PC-3 (cell line): ENCODE data around the gene CDH4. TPM values are rescaled to one million over a fixed set of nuclear protein-coding genes. Genes with fewer than 3 reads are reported as not detected.

Experiments
- ATAC-seq: fragments of 200-7000 bp; cut with Tn5 transposase; 2 replicates; pipeline ENCODE4 v1.9.1; 2020; ENCODE audit warnings: mild to moderate bottlenecking, moderate library complexity
- BruUV-seq: library from RNA; stranded (reverse); fragments of 400-500 nt; replicated peaks from 2 replicates; lab custom pipeline; 2021; lab: Mats Ljungman, UMichigan
- CTCF ChIA-PET: fragments of 300-600 bp; sonication (Branson Sonifier 250); formaldehyde crosslinking; loops from one replicate; lab custom pipeline; 2022; ENCODE audit warnings: antibody characterized with exemption; lab: Charles Lee
- POLR2A ChIA-PET: fragments of 300-600 bp; sonication (Branson Sonifier 250); formaldehyde crosslinking; loops from one replicate; lab custom pipeline; 2022; ENCODE audit warnings: antibody characterized with exemption; ENCODE audit not compliant: unreplicated experiment; lab: Charles Lee
- DNase-seq: peaks from one replicate; pipeline ENCODE4 v3.0.0-alpha.2; 2015
- H2AFZ ChIP-seq: fragments of 300-600 bp; sonication (generic); 2 replicates; pipeline ENCODE4 v1.6.0; 2016; ENCODE audit warnings: antibody characterized with exemption, low read length
- H3F3A ChIP-seq: fragments of 300-600 bp; sonication (generic); one replicate; pipeline ENCODE4 v1.6.0; 2017; ENCODE audit warnings: antibody characterized with exemption, low read length, control low read depth, mild to moderate bottlenecking; ENCODE audit not compliant: unreplicated experiment
- H3K27ac ChIP-seq: fragments of 300-600 bp; sonication (generic); 2 replicates; pipeline ENCODE4 v1.5.1; 2016; ENCODE audit warnings: mild to moderate bottlenecking, low read length
- H3K27me3 ChIP-seq: fragments of 300-600 bp; sonication (generic); 2 replicates; pipeline ENCODE4 v1.6.1; 2016; ENCODE audit warnings: low read length, mixed read lengths
- H3K36me3 ChIP-seq: fragments of 300-600 bp; sonication (generic); 2 replicates; pipeline ENCODE4 v1.6.1; 2016; ENCODE audit warnings: low read depth, mixed run types, low read length, mixed read lengths
- H3K4me1 ChIP-seq: fragments of 300-600 bp; sonication (generic); 2 replicates; pipeline ENCODE4 v1.5.1; 2016; ENCODE audit warnings: low read length; ENCODE audit not compliant: insufficient read depth
- H3K4me2 ChIP-seq: fragments of 300-600 bp; sonication (generic); 2 replicates; pipeline ENCODE4 v1.6.0; 2016; ENCODE audit warnings: low read length
- H3K4me3 ChIP-seq: fragments of 300-600 bp; sonication (generic); 2 replicates; pipeline ENCODE4 v1.5.1; 2016; ENCODE audit warnings: mild to moderate bottlenecking, low read length, mixed read lengths
- H3K79me2 ChIP-seq: fragments of 300-600 bp; sonication (generic); 2 replicates; pipeline ENCODE4 v1.6.1; 2017; ENCODE audit warnings: low read length, mixed read lengths
- H3K9ac ChIP-seq: fragments of 300-600 bp; sonication (generic); 2 replicates; pipeline ENCODE4 v1.6.0; 2016; ENCODE audit warnings: mild to moderate bottlenecking, low read length
- H3K9me2 ChIP-seq: fragments of 300-600 bp; sonication (generic); replicated peaks from 2 replicates; pipeline ENCODE4 v1.6.1; 2016; ENCODE audit warnings: mixed run types, low read length, mixed read lengths
- H3K9me3 ChIP-seq: fragments of 300-600 bp; sonication (generic); 2 replicates; pipeline ENCODE4 v1.6.1; 2016; ENCODE audit warnings: low read length, mixed read lengths
- H4K20me1 ChIP-seq: fragments of 300-600 bp; sonication (generic); 2 replicates; pipeline ENCODE4 v1.6.1; 2016; ENCODE audit warnings: low read length, mixed read lengths
- EZH2 ChIP-seq: fragments of 300-600 bp; sonication (generic); IDR thresholded peaks from one replicate; pipeline ENCODE4 v1.6.1; 2017; ENCODE audit warnings: antibody characterized with exemption, mild to moderate bottlenecking, low read length; ENCODE audit not compliant: unreplicated experiment
- EZH2phosphoT487 ChIP-seq: fragments of 300-600 bp; sonication (generic); IDR thresholded peaks from 2 replicates; pipeline ENCODE4 v1.6.1; 2018; ENCODE audit warnings: mild to moderate bottlenecking, antibody characterized with exemption, low read length, borderline replicate concordance
- intact Hi-C: fragments of 100-400 bp; cut with micrococcal nuclease; formaldehyde crosslinking; loops from 2 replicates; pipeline ENCODE4 v1.9.0; 2023
- total RNA-seq: library from RNA; depleted of rRNA; stranded (reverse); fragments of >200 nt; gene quantifications from 2 replicates; pipeline ENCODE4 v1.2.3, GENCODE V29; 2014
- TF ChIP-seq, protein P1 (sequence below): fragments of 300-600 bp; sonication (generic); conservative IDR thresholded peaks from 2 replicates; pipeline ENCODE4 v1.5.1; 2017; ENCODE audit warnings: antibody characterized with exemption, low read depth, mild to moderate bottlenecking, low read length

Gene CDH4
- total RNA-seq, 1 experiment from 2014 or later: not detected

DNA sequence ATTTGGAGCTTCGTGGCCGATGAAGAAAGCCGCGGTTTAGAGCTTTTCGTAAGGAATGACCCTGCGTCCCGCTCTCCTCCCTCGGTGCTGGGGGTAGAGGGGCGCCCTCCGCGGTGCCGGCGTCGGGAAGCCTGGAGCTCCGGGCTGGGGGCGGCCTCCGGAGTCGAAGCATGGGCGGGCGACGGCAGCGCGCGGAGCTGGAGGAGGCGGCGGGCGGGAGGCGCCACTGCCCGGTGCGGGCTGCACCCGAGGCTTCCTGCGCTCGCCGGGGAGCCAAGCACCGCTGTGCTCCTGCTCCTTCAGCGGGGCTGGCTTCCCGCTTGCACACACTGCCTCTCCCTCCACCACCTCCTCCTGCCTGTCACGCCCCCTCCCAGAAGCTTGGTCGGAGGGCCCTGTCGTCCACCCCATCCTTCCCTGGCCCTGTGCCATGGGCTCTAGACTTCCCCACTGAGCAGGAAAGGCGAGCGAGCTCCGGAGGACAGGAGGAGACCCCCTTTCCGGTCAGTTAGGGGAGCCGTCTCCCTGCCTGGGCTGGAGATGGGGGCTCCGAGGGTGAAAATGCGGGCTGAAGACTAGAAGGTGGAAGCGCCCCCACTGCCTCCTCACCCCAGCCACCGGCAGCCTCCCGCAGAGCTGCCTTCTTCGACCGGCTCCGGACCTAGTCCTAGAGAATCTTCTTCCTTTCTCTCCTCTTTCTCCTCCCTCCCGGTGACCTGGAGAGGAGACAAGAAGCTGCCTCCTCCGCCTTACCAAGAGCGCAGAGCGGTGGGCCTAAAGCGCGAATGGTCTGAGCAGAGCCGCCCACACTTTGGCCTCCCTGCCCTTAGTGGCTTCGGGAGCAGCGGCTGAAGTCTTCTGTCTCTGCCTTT is 1.8 kb downstream of the CDH4 start:
- H3K4me1 ChIP-seq: no peaks in the 10 kb centered on the region
- peaks cover 25% of the 10 kb centered on the region for H3K27me3 ChIP-seq
- no peak overlapping the region for H3K4me3 ChIP-seq
- H3K9me2 ChIP-seq: no peaks in the 10 kb centered on the region
- no peak overlapping the region for H3K4me2 ChIP-seq
- ChIA-PET CTCF (no interaction called here), POLR2A (no interaction called here)
- no peak overlapping the region for H3K27ac ChIP-seq
- DNase-seq: no peak
- intact Hi-C loops: no loop called here
- no peak overlapping the region for H2AFZ ChIP-seq
- H3K9ac ChIP-seq: no peak overlapping the region
- no peak for ATAC-seq
- no TSS peak for BruUV-seq
- no peaks in the 10 kb centered on the region for H3K9me3 ChIP-seq
- no peaks in the 10 kb centered on the region for H3F3A ChIP-seq
- H4K20me1 ChIP-seq: no peaks in the 10 kb centered on the region
- no peaks in the 10 kb centered on the region for H3K36me3 ChIP-seq
- no peaks in the 10 kb centered on the region for H3K79me2 ChIP-seq
- TF ChIP-seq, protein P1, sequence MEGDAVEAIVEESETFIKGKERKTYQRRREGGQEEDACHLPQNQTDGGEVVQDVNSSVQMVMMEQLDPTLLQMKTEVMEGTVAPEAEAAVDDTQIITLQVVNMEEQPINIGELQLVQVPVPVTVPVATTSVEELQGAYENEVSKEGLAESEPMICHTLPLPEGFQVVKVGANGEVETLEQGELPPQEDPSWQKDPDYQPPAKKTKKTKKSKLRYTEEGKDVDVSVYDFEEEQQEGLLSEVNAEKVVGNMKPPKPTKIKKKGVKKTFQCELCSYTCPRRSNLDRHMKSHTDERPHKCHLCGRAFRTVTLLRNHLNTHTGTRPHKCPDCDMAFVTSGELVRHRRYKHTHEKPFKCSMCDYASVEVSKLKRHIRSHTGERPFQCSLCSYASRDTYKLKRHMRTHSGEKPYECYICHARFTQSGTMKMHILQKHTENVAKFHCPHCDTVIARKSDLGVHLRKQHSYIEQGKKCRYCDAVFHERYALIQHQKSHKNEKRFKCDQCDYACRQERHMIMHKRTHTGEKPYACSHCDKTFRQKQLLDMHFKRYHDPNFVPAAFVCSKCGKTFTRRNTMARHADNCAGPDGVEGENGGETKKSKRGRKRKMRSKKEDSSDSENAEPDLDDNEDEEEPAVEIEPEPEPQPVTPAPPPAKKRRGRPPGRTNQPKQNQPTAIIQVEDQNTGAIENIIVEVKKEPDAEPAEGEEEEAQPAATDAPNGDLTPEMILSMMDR: no peak
- TF ChIP-seq EZH2 (no peak), EZH2phosphoT487 (no peak)

DNA sequence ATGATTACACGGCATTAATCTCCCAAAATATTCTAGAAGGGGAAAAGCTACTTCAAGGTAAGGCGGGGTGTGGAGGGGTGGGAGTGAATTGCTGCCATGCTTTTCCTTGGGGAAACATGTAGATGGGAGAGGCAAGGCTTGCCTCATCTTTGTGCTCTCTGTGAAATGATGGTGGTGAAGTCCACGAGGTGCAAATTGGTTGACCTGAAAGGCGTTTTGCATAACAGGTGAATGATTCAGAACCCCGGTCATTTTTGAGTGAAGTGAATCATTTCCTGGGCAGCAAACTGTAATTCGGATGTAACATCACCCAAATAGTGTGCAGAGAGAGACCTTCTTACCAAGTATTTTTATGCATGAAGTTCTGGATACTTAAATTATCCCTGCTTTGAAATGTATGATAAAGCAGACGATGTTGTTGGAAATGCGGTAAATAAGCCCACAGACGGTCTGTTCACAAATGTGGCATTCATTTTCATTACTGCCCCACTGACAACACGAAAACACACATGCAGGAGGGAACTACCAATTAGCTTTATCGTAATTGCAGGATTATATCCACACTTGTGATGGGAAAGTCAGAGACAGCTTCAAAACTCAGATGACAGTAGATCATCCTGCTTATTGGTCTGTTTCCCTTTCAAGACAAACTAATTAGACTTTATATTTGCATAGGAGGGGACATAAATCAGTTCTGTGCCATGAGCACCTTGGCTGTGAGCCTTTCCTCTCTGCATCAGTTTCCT is 3.0 kb downstream of the CDH4 start:
- Histone ChIP-seq H3K4me2 (no peak overlapping the region), H3K9me2 (no peaks in the 10 kb centered on the region), H3K27ac (no peak overlapping the region), H3K9ac (no peak overlapping the region), H3F3A (no peaks in the 10 kb centered on the region), H3K27me3 (peaks cover 17% of the 10 kb centered on the region), H3K4me3 (no peak overlapping the region), H2AFZ (no peak overlapping the region), H3K79me2 (no peaks in the 10 kb centered on the region), H3K36me3 (no peaks in the 10 kb centered on the region), H3K4me1 (no peaks in the 10 kb centered on the region), H3K9me3 (no peaks in the 10 kb centered on the region), H4K20me1 (no peaks in the 10 kb centered on the region)
- no TSS peak for BruUV-seq
- DNase-seq: peak; percentile 9
- ATAC-seq: no peak
- TF ChIP-seq EZH2 (no peak), EZH2phosphoT487 (no peak)
- TF ChIP-seq, protein P1: no peak
- intact Hi-C loops: no loop called here
- ChIA-PET POLR2A (no interaction called here), CTCF (no interaction called here)

DNA sequence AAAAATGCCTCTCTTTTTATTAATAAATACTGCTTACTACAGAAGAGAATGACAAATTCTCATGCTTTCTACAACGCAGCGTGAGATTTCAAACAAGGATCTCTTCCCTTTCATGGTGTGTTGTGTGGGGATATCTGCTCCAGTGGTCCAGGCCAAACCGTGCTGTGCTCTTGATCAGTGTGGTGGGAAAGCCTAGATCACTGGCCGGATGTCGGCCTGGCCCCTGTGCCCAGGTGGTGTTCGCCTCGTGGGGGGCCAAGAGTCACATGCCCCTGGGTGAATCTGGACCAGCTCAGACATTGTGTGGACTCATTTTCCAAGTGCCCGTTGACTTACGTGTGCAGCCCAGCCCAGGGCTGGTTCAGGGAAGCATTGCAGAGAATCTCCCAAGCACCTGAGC is 4.3 kb downstream of the CDH4 start:
- H4K20me1 ChIP-seq: no peaks in the 10 kb centered on the region
- H3K4me3 ChIP-seq: no peak overlapping the region
- no peaks in the 10 kb centered on the region for H3K79me2 ChIP-seq
- POLR2A ChIA-PET: no interaction called here
- H3K27ac ChIP-seq: no peak overlapping the region
- no peaks in the 10 kb centered on the region for H3K4me1 ChIP-seq
- no peak overlapping the region for H2AFZ ChIP-seq
- H3K9ac ChIP-seq: no peak overlapping the region
- H3F3A ChIP-seq: no peaks in the 10 kb centered on the region
- intact Hi-C loops: no loop called here
- peaks cover 8% of the 10 kb centered on the region for H3K27me3 ChIP-seq
- TF ChIP-seq, protein P1: no peak
- TF ChIP-seq EZH2 (no peak), EZH2phosphoT487 (no peak)
- BruUV-seq: no TSS peak
- H3K9me2 ChIP-seq: no peaks in the 10 kb centered on the region
- CTCF ChIA-PET: no interaction called here
- DNase-seq (no peak), ATAC-seq (no peak)
- no peaks in the 10 kb centered on the region for H3K9me3 ChIP-seq
- H3K4me2 ChIP-seq: no peak overlapping the region
- no peaks in the 10 kb centered on the region for H3K36me3 ChIP-seq
